ENCODE results near the gene BCAS3. TPM values are rescaled to one million over a fixed set of nuclear protein-coding genes. Genes with fewer than 3 reads are reported as not detected.

Gene BCAS3
- total RNA-seq, 1 donor from 2014 or later: 43.6 TPM

DNA sequence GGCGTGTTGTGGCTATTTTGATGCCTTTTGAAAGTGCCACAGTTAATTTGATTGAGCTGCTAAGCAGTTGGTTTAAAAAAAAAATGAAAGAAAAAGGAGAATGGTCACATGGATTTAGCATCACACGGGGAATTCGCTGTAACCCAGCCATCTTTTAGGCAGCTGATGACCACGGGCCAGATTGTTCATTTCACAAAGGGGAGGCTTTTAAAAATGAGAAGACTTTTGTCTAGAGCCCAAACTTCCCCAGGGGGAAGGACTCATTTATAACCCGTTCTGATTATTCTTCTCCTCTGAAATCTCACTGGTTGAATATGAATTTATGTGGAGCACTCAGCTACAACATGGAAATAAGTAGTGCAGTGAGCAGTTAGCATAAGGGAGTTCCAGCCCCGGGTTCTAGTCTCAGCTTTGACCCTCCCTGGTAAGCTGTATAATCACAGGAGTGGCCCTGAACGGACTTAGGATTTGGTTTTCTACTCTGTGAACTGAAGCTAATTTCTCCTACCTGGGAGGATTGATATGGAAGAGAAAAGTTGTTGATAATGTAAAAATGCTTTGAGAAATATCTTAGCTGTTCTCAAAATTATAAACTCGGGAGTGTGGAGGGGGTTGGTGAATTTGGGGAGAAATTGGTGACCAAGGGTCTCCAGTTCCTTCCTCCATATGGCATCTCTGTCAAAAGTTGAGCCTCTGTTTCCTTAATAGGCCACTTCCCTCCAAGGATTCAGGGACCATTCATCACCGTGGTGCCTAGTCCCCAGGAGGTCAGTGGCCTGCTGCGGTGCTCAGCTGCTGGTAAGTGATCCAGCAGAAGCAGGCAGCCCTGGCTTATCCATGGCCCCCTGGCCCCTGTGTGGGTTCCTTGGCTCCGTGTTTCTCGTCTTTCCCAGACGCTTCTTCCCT is 645.6 kb downstream of the BCAS3 start:
- DNase-seq: no peak

DNA sequence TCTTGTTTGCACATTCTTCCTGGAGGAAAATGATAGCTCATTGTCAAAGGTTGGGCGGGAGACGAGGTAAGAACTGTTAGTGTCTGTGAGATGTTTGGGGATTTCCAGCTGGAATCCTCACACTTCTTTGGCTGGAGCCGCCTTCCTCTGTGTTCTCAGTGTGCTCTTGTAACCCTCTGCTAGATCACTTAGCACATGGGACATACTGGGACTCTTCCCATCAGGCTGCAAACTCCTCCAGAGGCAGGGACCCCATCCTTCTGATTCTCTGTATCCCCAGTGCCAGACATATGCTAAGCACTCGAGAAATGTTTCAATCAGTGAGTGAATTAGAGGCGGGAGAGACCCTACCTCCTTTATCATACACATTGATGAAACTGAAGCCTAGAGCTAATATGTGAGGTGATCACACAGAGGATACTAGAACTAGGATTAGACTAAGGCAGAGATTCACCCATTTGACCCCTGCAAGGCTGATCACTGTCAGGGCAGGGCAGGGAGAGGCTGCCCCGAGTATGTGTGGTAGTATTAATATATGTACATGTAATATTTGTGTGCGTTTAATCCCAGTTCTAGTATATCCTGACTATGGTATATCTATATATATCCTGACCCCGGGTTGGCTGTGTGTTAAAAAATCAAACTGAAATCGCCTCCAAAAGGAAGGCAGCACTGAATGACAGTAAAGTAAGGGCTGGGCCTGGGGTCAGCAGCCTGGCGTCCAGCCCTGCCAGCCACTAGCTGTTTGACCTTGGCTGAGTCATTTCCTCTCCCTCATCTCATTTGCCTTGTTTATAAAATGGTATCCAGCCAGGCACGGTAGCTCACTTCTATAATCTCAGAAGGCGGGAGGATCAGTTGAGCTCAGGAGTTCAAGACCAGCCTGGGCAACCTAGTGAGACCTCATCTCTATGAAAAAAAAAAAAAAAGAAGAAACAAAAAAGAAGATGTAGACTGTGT is 646.5 kb downstream of the BCAS3 start:
- no peak for DNase-seq

DNA sequence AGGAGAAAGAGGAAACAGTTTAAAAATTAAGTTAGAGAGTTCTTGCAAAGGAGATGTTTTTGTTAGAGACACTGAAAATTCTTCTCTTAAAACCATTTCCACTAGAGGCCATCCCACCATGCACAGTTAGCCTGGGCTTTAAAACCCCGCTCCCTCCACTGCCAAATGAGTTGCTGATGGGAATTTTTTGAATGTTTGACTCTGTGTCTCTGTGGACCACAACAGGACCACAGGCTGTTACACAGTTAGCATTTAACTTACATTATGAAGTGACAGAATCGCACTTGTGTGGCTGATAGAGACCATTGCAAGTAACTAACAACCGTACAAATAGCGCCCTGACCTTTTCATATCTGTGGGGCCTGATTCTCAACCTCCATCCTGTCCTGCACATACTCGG is 647.3 kb downstream of the BCAS3 start:
- no peak for DNase-seq

DNA sequence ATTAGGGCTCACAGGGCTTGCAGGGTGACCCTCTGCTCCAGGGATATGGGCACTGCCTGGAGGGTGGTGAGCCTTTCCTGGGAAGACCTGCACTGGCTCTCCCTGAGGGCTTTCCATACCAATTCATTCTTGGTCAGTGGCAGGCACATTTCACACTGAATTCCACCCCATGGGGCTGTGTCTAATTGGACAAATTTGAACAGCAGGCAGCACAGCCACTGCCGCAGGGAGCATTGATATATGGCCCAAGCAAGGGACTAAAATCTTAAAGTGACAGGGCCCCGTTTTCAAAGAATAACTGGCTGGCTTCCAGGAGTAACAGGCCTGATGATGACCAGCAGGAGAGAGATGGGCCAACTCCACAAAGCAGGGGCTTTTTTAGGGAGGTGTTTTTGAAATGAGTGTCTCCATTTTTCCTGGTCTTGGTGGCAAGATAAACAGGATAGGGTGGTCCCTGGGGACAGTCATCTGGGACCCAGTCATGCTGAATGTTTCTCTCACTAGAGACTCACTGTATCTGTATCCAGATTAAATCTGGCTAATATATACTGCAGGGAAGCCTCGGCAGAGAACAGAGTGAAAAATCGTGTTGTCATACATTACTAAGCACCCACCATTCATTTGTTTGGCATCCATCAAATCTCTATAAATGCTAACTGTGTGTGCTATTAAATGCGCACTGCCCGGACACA is 647.9 kb downstream of the BCAS3 start:
- DNase-seq: no peak

DNA sequence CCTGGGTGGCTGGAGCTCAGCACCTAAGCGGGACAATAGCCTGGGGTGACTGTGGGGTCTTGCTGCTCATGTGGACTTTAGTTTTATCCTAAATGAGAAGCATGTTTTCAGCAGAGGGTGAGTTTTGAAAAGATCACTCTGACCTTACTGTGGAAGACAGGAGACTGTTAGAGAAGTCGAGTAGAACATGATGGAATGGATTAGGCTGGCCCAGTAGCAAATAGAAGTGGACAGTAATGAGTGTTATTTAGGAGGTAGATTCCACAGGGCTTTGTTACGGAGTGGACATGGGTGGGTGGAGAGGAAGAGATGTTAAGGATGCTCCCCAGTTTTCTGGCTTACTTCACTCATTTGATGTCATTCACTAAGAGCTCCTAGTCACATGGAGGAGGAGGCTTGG is 648.7 kb downstream of the BCAS3 start:
- no peak for DNase-seq

DNA sequence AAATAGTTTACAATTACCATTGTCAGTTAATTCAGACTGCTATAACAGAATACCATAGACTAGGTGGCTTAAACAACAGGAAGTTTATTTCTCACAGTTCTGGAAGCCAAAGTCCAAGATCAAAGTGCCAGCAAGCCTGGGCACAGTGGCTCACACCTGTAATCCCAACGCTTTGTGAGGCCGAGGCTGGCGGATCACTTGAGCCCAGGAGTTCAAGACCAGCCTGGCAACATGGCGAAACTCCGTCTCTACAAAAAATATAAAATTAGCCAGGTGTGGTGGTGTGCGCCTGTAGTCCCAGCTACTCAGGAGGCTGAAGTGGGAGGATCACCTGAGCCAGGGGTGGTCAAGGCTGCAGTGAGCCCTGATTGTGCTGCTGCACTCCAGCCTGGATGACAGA is 650.7 kb downstream of the BCAS3 start:
- DNase-seq: no peak

DNA sequence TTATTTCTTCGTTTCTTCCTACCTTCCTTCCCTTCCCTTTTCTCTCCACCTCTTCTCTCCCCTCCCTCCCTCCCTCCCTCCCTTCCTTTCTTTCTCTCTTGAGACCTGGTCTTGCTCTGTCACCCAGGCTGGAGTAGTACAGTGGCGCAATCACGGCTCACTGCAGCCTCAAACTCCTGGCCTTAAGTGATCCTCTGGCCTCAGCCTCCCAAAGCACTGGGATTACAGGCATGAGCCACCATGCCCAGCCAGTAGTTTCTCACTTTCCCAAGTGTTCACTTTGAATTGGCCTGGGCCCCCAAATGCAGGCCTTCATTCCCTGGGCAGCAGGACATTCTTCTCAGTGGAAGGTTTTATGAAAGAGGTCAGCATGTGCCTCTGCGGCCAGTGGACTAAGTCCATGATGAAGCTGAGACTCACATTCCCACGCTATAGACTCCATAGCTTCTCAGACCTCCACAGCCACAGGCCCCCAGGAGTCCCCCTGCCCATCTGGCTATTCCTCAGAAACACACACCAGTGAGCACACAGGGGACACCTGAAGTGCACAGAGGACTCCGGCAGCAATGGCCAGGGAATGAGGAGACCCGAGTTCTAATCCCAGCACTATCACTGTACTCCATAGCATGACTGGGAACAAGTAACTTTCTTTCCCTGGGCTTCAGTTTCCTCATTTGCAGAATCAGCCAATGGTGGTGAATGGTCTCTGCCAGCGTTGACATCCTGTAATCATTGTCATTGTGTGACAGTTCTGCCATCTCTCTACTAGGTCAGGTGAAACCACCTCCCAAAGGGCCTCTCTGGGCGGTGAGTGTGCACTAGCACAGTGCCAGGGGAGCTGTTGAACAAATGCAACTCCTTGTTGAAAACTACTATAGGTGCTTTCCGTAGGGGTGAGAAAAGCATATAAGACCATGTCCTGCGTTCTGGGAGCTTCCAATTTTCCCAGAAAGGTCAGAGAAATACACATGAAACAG is 652.8 kb downstream of the BCAS3 start:
- DNase-seq: no peak

DNA sequence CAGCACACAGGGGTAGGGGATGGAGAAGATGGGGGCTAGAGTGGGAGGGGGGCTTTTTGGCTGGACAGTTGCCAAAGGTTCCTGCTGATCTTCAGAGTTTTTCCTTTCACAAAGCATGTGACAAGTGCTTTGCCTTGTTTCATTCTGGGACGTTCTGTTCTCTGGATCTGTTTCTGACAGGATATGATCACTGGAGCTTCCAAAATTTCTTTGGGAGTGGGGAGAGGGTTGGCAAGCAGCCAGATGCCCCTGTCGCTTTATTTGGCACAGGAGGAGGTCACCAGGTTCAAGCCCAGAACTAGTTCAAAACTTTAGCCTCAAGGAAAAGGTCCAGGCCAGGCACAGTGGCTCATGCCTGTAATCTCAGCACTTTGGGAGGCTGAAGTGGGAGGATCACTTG is 653.5 kb downstream of the BCAS3 start:
- DNase-seq: no peak

DNA sequence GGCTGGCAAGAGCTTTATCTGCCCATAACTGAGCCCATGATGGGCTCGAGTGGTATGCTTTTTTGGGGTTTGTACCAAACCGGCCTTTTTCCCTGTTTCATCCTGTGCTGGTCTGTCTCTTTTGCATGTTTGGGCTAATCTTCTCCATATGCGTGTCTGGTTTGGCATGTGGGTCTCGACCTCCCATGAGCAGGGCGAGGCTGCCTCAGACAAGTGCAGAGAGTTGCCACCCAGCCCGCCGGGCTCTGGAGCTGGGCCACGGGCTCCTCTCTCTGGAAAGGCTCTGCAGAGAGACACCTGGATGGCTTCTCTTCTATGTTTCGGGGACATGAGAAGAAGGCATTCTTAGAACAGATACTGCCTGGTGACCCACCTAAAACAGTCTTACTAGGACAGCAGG is 654.2 kb downstream of the BCAS3 start:
- DNase-seq: peak; percentile 18

DNA sequence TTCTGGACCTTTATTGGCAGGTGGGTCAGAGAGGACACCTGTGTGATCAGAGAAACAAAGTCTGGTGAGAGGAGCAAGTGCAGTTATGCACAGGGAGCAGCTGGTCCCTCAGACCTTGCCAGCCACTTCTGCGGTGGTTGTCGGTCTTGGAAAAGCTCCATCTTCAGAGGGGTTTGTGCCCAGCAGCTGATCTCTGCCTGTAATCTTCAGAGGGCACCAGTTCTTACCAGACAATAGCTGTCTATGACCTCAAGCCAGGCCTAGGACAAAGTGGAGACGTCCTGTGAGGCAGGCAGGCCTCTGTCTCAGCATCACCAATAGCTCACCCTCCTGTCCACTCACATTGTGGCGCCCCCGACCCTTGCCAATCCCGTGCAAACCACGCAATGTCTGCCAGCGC is 655.5 kb downstream of the BCAS3 start:
- DNase-seq: no peak

DNA sequence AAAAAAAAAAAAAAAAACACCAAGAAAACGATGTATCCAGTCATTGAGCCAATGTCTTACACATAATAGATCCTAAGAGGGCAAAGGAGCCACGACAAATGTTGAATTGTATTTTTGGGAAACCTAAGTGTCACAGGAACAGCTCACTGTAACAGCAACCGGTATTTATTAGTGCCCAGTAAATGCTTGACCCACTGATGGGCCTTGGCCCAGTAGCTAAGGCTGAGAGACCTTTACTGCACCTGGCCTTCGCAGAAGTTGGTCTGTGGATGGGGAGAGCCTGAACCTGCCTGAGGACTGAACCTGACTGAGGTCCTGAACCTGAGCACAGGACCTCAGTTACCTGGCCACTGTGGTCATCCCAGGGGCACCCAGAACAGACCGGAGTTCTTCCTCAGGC is 657.0 kb downstream of the BCAS3 start:
- DNase-seq: no peak

DNA sequence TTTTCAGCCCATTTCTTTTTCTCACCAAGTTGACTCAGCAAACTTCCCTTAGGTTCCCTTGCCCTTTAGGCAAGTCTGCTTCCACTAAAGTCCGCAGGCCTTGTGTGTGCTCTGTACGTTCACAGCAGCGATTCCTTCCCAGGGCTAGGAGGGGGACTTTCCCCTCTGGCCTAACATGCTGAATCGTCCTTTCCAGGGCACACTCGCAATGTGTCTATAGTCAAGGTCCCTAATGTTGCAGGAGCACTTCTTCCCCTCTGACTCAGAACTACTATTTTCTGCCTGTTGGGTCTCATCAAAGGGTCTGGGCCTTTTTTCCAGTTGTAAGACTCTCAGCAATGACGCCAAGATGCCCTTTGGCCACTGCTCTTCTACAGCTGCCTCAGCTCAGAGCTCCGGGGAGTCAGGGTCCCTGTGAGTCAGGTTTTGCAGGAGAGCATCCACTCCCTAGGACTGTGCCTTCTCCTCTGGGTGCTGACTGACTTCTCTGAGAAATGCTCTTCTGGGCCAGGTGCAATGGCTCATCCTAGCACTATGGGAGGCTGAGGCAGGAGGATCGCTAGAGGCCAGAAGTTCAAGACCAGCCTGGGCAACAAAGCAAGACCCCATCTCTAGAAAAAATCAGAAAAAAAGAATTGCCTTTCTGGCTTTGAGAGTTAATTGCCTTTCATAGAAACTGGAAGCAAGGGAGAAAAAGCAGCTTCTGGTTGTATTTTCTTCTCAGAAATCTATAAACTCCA is 657.6 kb downstream of the BCAS3 start:
- no peak for DNase-seq

DNA sequence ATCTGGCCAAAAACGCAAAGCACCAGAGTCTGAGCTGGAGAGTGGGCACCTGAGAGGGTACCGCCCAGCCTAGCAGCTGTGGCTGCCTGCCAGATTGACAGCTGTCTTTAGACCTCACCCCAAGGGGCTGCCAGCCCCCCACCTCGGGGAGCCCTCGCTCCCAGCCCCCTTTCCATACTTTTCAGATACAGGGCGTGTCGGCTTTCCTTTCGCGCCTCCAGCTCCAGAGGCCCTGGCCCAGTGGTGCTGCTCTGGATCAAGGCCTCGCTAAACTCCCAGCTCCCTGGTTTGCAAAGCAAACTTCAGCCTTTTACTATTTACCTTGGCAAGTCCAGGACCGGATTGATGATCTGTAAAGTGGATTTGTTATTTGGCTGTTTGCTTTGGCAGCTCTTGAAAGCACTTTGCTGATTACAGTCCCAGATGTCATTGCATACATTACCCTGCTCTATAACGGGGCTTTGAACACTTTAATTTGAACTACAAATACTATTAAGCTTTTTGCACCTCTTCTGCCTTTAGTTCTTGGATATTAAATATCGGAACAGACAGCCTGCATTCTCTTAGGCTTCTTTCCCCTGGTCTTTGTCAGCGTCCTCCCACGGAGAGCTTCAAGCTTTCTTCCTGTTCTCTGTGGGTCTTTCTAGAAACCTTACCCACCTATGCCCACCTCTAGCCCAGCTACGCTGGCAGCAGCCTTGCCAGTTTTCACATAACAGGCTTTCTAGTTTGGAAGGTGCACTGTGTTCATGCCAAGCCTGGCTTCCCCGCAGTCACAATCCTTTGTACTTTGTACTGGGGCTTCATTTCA is 658.4 kb downstream of the BCAS3 start:
- no peak for DNase-seq

DNA sequence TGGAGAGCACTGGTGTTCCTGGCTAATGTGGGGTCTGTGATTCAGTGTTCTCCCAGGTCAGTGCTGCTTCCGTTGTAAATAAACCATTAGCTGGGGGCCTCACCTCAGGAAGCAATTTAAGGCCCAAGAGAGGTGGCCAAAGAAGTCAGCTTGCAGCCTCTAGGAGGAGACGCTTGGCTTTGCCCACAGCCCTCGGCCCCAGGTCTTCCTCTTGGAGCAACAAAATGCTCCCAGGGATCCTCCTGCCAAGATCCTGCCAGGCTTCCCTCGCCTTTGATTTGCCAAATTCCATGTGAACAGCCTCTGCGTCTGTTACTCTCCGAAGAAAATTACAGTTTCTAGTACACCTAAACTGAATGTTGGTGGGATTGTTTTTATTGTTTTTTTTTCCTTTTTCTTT is 659.6 kb downstream of the BCAS3 start:
- DNase-seq: no peak

DNA sequence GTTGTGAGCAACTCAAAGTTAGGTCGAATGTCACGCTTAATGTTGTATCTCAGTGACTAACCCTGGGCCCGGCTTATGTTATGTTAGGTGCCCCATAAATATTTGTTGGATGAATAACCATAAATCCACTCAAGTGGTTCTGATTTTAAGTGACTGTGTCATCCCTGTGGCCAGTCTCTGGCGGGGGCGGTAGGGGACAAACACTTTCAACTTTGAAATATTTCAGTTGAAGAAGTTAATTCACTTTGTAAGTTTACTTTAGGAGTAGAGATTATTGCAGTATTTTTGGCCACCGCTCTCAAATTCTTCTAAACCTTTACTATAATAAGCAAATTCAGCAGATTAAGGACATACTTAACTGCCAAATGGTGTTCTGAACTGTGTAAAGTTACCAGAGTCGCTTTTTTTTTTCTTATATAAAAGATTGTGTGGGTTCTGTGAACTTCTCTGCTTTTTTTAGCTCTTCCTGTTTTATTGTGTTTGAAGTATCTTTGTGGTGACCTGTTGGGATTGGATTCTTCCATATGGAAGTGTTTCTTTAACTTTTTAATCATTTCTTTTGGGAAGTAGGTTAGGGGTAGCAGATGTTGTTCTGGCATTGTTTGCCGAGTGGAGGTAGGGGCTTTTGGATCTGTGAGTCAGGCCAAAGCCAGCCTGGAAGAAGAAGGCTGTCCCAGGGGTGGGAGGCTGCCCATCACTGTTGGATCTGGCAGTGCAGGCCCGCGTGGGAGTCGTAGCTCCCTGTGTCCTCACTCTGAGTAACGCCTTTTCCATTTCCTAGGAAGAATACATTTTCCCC is 660.5 kb downstream of the BCAS3 start:
- no peak for DNase-seq

DNA sequence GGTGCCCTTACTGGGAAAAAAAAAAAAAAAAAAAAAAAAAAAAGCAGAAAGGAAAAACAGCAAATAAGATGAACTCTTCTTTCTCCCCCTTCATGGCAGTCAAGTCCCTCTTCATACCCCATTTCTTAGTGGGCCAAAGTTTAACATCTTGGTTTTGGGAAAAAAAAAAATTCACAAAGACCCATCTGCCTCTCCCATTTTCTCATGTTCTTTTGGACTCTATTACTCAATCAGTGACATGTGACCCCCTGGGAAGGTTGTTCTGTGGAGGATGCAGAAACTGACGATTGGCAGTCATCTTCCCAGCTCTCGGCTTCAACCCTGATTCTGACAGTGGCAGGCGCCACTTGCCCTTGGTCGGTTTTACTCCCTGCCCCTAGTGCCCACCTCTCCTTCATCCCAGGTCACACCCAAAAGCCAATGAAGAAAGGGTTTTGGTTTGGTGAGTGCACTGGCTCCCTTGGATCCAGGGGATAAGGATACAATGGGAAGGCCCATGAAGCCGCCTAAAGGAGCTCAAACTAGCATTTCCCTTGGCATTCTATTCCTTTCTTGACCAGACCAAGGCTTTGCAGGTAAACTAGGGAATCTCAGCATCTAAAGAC is 661.3 kb downstream of the BCAS3 start:
- no peak for DNase-seq

DNA sequence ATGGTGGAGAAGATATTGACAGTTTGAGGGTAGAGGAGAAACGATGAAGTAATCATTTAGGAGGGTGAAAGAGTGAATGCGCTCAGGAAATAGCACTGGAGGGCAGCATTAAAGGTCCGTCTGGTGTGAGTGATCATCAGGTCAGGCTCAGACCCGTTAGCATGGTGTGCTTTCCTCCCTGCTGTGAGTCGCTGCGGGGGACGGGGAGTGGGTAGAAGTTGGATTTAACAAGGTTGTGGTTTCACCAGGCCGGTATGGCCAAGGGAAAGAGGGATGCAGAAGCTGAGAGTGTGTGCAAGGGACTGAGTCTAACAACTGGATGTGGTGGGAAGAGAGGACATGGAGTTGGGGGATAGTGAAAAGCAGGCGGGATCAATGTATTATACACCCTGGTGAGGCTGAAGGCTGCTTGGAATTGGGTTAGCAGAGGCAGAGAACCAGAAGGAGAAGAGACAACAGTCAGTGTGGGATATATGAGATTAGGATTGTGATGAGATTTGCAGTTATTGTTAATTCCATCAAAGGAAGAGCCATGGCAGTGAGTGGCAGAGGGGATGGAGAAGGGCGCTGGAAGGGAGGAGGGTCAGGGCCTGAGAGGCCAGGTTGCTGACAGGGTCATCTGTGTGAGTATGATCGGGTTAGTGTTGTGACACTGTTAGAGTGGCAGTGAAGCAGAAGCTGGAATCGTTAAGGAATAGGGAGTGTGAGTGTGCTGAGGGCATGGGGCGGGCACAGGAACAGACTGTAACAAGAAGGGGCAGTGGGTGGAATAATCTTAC is 663.0 kb downstream of the BCAS3 start:
- DNase-seq: no peak

DNA sequence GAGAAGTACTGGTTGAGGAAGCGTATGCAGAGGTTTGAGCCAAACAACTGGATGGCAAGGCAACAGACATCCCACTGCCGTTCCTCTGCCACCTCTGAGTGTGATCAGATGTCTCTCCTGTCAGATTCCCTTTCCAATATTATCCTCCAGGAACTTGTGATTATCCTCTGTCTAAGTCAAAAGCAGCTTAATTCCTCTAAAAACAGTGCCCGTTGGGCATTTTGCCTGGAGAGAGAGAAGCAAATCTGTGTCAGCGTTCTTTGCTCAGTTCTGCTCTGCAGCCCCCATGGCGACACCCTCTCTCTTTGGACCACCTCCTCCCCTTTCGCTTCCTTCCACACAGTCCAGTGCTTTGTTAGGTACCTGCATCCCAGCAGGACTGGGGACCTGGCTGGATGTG is 665.9 kb downstream of the BCAS3 start:
- DNase-seq: no peak

Measured in skin of body (tissue), 2 donors.